ENCODE data around the gene VCL.
A peak's percentile ranks its signal among the peaks of the same experiment; 100 is the strongest.

VCL gene

DNA sequence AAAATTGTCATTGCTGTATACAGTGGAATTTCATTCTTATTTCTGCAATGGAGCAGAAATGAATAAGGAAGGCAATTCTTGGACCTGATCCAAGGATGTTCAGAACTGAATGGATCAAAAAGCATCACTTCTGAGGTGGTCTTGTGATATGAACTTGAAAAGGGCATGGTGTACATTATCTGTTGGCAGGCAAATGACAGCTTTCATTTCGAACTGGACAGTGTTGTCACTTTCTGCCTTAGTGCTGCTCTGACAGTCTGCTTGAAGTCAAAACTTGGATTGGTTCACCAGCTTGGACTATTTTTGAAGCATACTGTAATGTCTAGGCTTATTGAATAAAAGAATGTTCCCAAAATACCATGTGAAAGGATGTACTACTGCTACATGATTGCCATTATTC, 52.0 kb downstream of the VCL start:
- TF ChIP-seq CTCF (IDR thresholded peaks at IDR 0.05; ENCODE audit: insufficient read depth, low read depth, low read length, missing control alignments) = no peak
- H3K4me3 ChIP-seq (ENCODE audit: low read depth, low read length) = no peak overlapping the region
- no peak for DNase-seq (ENCODE audit: low read depth)

GRCh38 chr10:74050653-74051052, 52.7 kb downstream of the VCL start:
- TF ChIP-seq CTCF (IDR thresholded peaks at IDR 0.05; ENCODE audit: insufficient read depth, low read depth, low read length, missing control alignments) = no peak
- H3K4me3 ChIP-seq (ENCODE audit: low read depth, low read length) = no peak overlapping the region
- DNase-seq (ENCODE audit: low read depth) = no peak

- H3K4me3 ChIP-seq (ENCODE audit: low read depth, low read length) = no peak overlapping the region
- peak; percentile 5 for DNase-seq (ENCODE audit: low read depth)
- TF ChIP-seq CTCF (IDR thresholded peaks at IDR 0.05; ENCODE audit: insufficient read depth, low read depth, low read length, missing control alignments) = no peak
These were observed 53.9 kb downstream of the VCL start for GRCh38 chr10:74051736-74052342.

DNA sequence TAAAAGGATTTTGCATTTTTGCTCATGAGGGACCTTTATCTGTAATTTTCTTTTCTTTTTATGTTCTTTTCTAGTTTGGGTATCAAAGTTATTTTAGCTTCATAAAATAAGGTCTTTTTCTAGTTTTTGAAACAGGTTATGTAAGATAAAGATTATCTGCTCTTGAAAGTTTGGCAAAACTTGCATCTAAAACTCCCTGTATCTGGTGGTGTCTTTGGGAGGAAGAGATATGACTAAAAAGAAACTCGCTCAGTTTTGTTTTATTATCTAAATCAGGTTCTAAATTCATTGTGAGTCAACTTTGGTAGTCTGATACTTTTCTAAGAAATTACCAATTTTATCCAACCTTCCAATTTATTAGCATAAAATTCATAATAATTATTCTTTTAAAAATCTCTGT, 55.1 kb downstream of the VCL start:
- no peak for DNase-seq (ENCODE audit: low read depth)
- H3K4me3 ChIP-seq (ENCODE audit: low read depth, low read length) = no peak overlapping the region
- no peak for TF ChIP-seq CTCF (IDR thresholded peaks at IDR 0.05; ENCODE audit: insufficient read depth, low read depth, low read length, missing control alignments)

DNA sequence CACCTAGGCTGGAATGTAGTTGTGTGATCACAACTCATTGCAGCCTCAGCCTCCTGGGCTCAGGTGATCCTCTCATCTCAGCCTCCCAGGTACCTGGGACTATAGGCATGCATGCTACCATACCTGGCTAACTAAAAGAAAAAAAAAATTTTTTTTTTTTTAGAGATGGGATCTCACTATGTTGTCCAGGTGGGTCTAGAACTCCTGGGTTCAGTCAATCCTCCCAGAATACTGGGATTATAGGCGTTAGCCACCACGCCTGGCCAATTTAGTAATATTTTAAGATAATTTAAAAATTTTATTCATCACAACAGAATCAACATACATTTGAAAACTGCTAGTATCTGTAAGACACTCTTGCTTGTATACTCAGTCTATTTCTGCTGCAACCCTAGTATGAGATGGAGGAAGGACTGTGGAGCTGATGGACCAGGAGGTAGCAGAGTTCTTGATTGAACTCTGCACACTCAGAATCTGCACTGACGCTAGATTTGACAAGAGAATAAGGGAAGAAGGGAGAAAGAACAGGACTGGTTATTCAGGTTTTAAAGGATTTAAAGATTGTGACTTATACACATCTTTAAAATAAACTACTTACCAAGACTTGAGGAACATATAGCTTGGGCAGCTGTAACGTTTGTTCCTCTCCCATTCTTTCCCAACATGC, 57.6 kb downstream of the VCL start:
- DNase-seq (ENCODE audit: low read depth) = no peak
- TF ChIP-seq CTCF (IDR thresholded peaks at IDR 0.05; ENCODE audit: insufficient read depth, low read depth, low read length, missing control alignments) = no peak
- no peak overlapping the region for H3K4me3 ChIP-seq (ENCODE audit: low read depth, low read length)

DNA sequence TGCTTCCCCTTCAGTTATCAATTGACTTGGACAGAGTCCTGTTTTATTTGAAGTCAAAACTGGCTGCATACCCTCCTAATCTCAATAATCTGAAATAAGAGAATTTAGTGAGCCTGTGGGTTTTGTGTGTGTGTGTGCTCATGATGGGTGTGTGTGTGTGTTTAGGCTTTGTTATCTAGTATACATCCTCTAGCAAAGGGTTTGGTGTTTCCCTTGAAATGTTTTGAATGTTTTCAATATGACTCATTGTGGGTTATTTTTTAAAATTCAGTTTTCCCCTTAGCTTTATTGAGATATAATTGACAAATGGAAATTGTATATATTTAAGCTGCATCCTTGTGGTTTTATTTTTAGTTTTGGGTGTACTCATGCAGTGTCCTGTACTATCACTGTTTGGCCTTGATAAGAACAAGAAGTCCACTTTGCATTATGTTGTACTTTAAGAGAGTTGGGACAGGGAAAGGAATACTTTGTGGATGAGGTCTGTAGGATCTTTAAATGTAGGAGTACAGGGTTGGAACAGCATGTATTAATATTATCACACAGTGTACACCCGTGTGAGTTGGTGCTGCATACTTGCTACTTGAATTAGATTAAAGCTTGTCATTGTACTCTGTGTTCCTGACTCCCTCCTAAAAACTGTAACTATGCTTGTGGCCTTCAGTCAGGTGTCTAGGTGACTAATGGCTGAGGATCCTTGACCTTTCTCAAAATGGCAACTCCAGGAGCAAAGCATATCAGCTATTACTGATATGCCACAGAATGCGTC, 58.3 kb downstream of the VCL start:
- no peak overlapping the region for H3K4me3 ChIP-seq (ENCODE audit: low read depth, low read length)
- DNase-seq (ENCODE audit: low read depth) = peak; percentile 46
- TF ChIP-seq CTCF (IDR thresholded peaks at IDR 0.05; ENCODE audit: insufficient read depth, low read depth, low read length, missing control alignments) = no peak

Data from GM12865 (cell line).